AG04449 (cell line): Measurements from ENCODE around the gene PNPT1.
"Not testable (repeated sequence)": the region's sequence is repeated elsewhere in the genome, so short reads cannot be mapped to it uniquely, and the experiment has no call there.

Experiments
- CTCF ChIA-PET: fragments of 350-600 bp; formaldehyde crosslinking; extraction: SDS; loops from one replicate; lab custom pipeline; 2021; ENCODE audit warnings: antibody characterized with exemption; lab: Yijun Ruan, JAX
- POLR2A ChIA-PET: fragments of 400-600, 350-600 bp; formaldehyde crosslinking; extraction: SDS; loops from one replicate; lab custom pipeline; 2020; ENCODE audit warnings: antibody characterized with exemption, inconsistent platforms; lab: Yijun Ruan, JAX
- DNase-seq: peaks from one replicate; pipeline ENCODE4 v3.0.0-alpha.2; 2010; ENCODE audit warnings: low read depth, low spot score
- H3K4me3 ChIP-seq: 2 replicates; pipeline ENCODE4 v1.5.1; 2011; ENCODE audit warnings: low read depth, mild to moderate bottlenecking, control low read depth, low read length
- TF ChIP-seq, protein P1 (sequence below): IDR thresholded peaks from one replicate; pipeline ENCODE4 v1.5.1; 2011; ENCODE audit warnings: mild to moderate bottlenecking, moderate library complexity, low read length, control low read depth, inconsistent platforms; ENCODE audit not compliant: insufficient read depth; ENCODE audit errors: missing control alignments

PNPT1 gene

GRCh38 chr2:55609193-55609794 lies 84.3 kb downstream of the PNPT1 start:
- CTCF ChIA-PET = no interaction called here
- TF ChIP-seq, protein P1, sequence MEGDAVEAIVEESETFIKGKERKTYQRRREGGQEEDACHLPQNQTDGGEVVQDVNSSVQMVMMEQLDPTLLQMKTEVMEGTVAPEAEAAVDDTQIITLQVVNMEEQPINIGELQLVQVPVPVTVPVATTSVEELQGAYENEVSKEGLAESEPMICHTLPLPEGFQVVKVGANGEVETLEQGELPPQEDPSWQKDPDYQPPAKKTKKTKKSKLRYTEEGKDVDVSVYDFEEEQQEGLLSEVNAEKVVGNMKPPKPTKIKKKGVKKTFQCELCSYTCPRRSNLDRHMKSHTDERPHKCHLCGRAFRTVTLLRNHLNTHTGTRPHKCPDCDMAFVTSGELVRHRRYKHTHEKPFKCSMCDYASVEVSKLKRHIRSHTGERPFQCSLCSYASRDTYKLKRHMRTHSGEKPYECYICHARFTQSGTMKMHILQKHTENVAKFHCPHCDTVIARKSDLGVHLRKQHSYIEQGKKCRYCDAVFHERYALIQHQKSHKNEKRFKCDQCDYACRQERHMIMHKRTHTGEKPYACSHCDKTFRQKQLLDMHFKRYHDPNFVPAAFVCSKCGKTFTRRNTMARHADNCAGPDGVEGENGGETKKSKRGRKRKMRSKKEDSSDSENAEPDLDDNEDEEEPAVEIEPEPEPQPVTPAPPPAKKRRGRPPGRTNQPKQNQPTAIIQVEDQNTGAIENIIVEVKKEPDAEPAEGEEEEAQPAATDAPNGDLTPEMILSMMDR = no peak
- POLR2A ChIA-PET = no interaction called here
- no peak overlapping the region for H3K4me3 ChIP-seq
- no peak for DNase-seq

DNA sequence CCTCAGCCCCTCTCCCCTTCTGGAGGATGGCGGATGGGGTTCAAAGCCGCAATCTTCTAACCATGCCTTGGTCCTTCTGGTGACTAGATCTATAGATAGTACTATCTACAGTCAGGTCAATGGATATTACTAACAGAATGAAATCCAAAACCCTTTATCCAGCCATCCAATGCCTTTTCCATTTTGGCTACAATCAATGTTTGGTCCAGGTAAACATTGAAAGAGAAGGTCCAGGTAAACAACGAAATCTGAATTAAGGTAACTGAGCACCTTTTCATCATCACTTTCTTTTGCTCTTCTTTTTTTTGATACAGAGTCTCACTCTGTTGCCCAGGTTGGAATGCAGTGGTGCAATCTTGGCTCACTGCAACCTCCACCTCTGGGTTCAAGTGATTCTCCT lies 85.9 kb downstream of the PNPT1 start:
- CTCF ChIA-PET = no interaction called here
- POLR2A ChIA-PET = no interaction called here
- TF ChIP-seq, protein P1 = no peak
- no peak for DNase-seq
- no peak overlapping the region for H3K4me3 ChIP-seq

DNA sequence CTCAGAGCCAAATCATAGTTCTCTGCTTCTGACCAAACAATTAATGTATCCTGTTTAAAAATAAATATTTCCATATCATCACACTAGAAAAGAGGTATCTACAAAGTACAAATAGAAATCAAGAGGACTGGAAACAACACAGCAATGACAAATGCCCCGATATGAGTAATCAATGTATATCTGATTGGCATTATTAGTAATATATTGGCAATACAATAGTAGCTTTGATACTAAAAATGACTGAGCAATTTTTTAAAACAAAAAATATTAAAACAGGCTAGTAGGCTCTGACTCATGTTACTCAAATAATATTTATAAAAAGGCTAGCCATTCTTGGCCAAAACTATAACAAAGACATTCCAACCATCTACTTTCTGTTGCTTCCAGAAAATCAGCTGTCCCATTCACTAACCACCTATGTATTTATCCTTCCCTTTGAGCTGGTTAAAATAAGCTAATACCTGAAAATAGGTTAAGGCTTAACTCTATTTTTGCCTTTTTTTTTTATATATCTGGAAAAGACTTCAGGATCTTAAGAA lies 89.5 kb downstream of the PNPT1 start:
- no peak for DNase-seq
- TF ChIP-seq, protein P1 = no peak
- H3K4me3 ChIP-seq = no peak overlapping the region
- ChIA-PET POLR2A (no interaction called here), CTCF (no interaction called here)

DNA sequence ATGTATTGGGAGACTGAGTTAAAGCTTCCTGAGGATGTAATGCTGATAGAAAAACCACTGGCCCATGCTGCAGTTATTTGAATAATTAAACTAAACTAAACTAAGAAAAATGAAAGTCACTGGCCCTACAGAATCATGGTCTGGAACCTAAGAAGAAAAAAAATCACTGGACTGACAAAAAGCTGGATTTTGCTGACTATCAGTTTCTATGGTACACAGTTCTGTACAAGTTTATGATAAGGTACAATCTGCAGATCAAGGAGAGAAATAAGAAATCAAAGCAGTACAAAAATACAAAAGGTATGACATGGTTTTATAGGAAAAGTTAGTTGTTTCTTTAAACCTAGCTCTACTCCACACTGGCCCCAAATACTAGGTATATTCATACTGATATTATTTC lies 91.8 kb downstream of the PNPT1 start:
- ChIA-PET POLR2A (no interaction called here), CTCF (interaction anchor here (1.7 kb wide), 1 partner anchor 9 kb away, joined by 5 read pairs; no protein-coding TSS in a partner anchor)
- TF ChIP-seq, protein P1 = no peak
- H3K4me3 ChIP-seq = no peak overlapping the region
- DNase-seq = no peak

DNA sequence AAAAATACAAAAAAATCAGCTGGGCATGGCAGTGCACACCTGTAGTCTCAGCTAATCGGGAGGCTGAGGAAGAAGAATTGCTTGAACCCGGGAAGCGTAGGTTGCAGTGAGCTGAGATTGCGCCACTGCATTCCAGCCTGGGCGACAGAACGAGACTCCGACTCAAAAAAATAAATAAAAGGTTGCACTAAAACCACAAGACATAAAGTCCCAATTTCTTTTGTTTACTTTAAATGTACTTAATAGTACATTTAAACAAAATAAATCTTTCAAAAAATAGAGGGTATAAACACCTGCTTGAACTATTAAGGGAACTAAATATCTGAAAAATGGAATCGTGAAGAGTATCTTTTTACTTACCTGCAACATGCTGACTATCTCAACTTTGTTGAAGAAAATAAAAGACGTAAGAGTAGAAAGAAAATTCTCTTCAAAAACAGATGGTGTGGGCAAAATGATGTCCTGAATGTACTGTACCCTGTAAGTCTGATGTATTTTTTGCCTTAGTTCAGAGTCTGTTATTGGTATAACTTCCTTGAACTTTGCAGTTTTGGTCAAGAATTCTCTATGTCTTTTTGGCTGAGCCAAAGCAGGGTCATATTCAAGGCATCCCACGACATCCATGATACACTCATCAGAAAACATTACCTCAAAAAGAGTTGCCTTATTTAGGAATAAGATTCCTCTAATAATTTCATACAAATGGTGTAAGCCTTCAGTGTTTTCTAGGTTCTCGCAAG lies 95.4 kb downstream of the PNPT1 start:
- TF ChIP-seq, protein P1 = no peak
- ChIA-PET CTCF (no interaction called here), POLR2A (no interaction called here)
- no peak overlapping the region for H3K4me3 ChIP-seq
- no peak for DNase-seq

DNA sequence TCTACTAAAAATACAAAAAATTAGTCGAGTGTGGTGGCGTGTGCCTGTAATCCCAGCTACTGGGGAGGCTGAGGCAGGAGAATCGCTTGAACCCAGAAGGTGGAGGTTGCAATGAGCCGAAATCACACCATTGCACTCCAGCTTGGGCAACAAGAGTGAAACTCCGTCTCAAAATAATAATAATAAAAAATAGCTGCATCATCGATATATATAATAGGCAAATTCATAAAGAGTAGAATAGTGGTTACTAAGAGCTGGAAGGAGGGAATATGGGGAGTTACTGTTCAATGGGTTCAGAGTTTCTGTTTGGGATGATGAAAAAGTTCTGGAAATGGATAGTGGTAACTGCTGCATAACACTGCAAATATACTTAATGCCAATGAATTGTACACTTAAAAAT lies 96.8 kb downstream of the PNPT1 start:
- DNase-seq, POLR2A ChIA-PET, H3K4me3 ChIP-seq: not testable (repeated sequence)
- CTCF ChIA-PET = interaction anchor here (1.1 kb wide), 1 partner anchor 28 kb away, joined by 3 read pairs; no protein-coding TSS in a partner anchor

DNA sequence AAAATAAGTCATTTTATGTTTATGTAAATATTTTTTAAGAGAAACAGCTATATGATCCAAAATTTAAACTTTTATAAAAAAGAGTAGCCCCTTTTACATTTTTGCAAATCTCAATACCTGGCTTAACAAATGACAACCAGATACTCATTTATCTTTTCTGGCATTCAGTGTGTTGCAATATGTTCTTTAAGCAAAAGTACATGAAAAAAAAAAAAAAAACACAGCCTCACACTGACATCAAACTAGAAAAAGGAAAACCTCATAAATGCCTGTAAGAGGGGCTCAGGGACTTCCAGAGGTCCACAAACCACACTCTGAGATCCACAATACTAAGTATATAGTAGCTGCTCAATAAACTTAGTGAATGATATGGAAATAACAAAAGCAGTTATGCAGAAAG lies 98.1 kb downstream of the PNPT1 start:
- no peak overlapping the region for H3K4me3 ChIP-seq
- TF ChIP-seq, protein P1 = no peak
- POLR2A ChIA-PET = no interaction called here
- CTCF ChIA-PET = interaction anchor here (1.3 kb wide), 1 partner anchor 21 kb away, joined by 4 read pairs; no protein-coding TSS in a partner anchor
- no peak for DNase-seq
